Stomach (tissue), 4 donors: ENCODE measurements around the gene CDHR3.

ENCODE experiments used
- CTCF ChIP-seq, 7 experiments: fragments of 450-650 bp in 4 of 7; fragments of 200-600 bp in 3 of 7; sonication (generic) in 3 of 7; IDR thresholded peaks; one replicate each; pipeline ENCODE4 v1.5.1; 2016 to 2019; ENCODE audit warnings: antibody characterized with exemption in 7 of 7, control low read depth in 2 of 7, mild to moderate bottlenecking in 1 of 7
- EP300 ChIP-seq: sonication (generic); formaldehyde crosslinking; IDR thresholded peaks from one replicate; pipeline ENCODE4 v1.6.1; 2017; ENCODE audit warnings: antibody characterized with exemption
- POLR2A ChIP-seq, 4 donors: fragments of 450-650 bp; IDR thresholded peaks; one replicate each; pipeline ENCODE4 v1.6.1; 2016; ENCODE audit warnings: antibody characterized with exemption in 4 of 4, control low read depth in 2 of 4, mild to moderate bottlenecking in 1 of 4, moderate library complexity in 1 of 4
- POLR2AphosphoS5 ChIP-seq, 3 donors: sonication (generic); formaldehyde crosslinking; IDR thresholded peaks; one replicate each; pipeline ENCODE4 v1.6.1; 2016; ENCODE audit warnings: antibody characterized with exemption in 3 of 3

- TF ChIP-seq POLR2A (IDR thresholded peaks at IDR 0.05) (no peak), CTCF (IDR thresholded peaks at IDR 0.05) (no peak), EP300 (no peak), POLR2AphosphoS5 (IDR thresholded peaks at IDR 0.05) (no peak)
These were observed 38.1 kb downstream of the CDHR3 start for GRCh38 chr7:106001196-106001595.
